HG03354 (cell line): ENCODE data around the gene PSTPIP2.

Source experiments
- ATAC-seq: cut with Tn5 transposase; IDR thresholded peaks from one replicate; pipeline ENCODE4 v1.9.1; 2021; ENCODE audit warnings: mild to moderate bottlenecking; ENCODE audit not compliant: unreplicated experiment, poor library complexity, severe bottlenecking

Gene PSTPIP2

DNA sequence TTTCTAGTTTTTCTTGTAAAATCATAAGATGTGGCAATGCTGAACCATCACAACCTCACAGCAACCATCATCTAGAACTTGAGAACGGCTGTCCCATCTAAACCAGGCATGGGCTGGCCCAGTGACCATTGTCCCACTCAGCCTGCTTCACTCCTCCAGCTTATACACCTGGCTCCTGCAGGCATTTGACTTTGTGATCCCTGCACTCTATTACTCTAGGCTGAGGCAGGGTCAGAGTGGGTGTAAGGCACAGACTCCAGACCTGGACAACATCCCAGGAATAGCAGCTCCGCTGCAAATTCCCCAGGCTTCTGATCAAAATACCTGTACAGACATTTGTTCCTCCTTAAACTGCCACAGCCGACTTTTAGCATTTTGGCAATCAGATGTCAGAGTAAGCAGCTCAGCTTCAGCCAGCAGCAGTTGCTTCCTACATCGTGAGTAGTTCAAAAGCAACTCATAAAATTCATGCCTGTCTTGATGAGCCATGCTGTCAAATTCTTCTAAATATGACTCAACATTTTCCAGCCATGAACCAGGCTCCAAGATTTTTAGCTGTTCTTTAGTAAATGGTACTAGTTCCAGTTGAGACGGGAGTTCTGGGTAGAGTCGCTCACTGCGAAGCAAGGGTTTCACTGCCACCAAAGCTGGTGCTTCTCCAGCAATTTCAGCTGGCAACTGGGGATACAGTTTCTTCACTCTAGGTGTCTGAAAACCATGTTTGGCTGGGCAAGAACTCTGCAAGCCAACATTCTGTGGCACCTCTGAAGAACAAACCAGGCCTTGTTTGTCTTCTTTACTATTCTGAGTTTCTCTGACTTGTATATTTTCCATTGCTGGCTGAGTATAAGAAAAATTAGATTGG lies 117.8 kb downstream of the PSTPIP2 start:
- ATAC-seq, result no peak

- ATAC-seq, result no peak
Measured at GRCh38 chr18:45951016-45951714, 120.9 kb downstream of the PSTPIP2 start.

GRCh38 chr18:45945669-45946068 lies 126.4 kb downstream of the PSTPIP2 start:
- ATAC-seq, result no peak

GRCh38 chr18:45940724-45941123 lies 131.3 kb downstream of the PSTPIP2 start:
- no peak for ATAC-seq

GRCh38 chr18:45939236-45939635 lies 132.8 kb downstream of the PSTPIP2 start:
- no peak for ATAC-seq

- ATAC-seq, result no peak
Measured at GRCh38 chr18:45938488-45938935, 133.5 kb downstream of the PSTPIP2 start.

GRCh38 chr18:45935591-45936335 lies 136.3 kb downstream of the PSTPIP2 start:
- ATAC-seq, result no peak
